NCI-H1417 treated with DMSO at 0.1 percent for 48 hours (cell line): ENCODE data around the gene PRAMEF11.
"Not testable (repeated sequence)": the region's sequence is repeated elsewhere in the genome, so short reads cannot be mapped to it uniquely, and the experiment has no call there.

Experiments
- DNase-seq: peaks from one replicate; lab custom pipeline; 2025; lab: John Stamatoyannopoulos, UW

PRAMEF11 gene

DNA sequence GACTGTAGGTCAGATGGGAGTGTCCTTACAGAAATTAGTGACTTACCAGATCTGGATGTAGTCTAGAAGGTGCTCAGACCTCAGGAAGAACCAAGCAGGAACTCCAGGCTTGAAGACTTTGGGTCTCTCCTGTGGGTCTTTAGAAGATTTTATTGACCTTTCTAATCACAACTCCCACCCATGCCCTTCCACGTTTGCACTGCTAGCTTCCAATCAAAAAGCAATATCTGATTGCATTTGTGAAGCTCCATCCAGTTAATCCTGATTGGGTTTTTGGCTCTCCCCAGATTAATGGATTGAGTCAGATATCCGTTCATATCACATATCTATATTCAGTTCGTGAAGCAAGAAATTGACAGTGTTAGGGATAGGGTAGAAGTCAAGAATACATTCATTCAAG, at the start of gene PRAMEF11:
Gene PRAMEF11, minus strand, starts transcription at position 101 of the 400 bp plus-strand sequence. CDS start 2,621 bp downstream, outside the sequence.
- DNase-seq: not testable (repeated sequence)

DNA sequence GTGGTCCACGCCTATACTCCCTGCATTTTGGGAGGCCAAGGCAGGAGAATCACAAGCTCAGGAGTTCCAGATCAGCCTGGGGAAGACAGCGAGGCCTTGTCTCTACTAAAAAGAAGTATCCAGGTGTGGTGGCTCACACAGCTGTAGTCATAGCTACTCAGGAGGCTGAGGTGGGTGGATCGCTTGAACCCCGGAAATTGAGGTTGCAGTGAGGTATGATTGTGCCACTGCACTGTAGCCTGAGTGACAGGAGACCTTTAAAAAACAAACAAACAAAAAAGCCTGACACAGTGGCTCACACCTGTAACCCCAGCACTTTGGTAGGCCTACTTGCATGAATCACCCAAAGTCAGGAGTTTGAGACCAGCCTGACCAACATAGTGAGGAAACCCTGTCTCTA, 47.2 kb upstream of the PRAMEF11 start:
- not testable (repeated sequence) for DNase-seq

DNA sequence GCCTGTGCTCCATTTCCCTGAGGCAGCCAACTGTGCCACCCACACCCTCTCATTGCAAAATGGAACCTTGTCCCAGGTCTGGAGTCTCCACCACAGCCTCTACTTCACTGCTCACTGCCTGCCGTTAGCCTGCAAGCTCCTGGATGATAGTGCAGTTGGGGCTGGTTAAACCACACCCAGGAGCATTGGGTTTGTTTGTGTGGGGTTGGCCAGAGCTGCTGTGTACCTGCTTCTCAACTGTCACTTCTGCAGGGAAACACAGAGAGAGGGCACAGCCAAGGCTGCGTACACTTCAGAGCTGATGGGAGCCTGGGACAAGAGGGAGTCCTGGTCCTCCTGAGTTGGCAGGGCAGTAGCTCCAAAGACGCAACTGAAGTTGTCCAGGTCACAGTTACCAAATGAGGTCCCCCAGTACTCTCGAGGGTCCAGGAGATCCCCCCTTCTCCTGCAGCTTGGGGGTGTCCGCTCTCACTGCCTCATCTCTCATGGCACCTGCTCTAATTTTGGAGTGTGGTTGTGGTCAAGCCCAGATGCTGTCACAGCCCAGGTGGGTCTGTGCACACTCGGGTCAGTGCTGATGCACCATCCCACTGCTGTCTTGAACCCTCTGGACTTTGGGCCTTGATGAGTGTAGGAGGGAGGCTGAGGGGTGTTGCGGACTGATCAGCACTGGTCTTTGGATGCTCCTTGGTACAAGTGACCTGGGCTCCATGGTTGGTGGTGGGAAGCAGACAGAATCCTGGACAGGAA, 32.1 kb upstream of the PRAMEF11 start:
- not testable (repeated sequence) for DNase-seq

DNA sequence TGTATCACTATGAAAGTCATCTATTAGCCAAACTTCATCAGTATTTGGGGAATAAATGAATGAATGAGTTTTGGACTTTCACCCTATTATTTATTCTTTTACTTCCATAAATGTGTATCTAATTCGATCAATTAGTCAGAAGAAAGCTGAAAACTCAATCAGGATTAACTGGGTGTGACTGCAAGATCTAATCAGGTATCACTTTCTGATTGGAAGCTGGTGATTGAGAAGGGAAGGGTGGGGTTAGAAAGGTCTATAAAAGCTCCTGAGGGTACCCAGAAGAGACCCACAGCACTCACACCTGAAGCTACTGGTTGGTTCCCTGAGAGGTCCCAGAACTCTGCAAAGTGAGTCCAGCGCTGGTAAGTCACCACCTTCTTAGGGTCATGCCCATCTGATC, 25.6 kb upstream of the PRAMEF11 start, which contains the start of gene PRAMEF2:
Gene PRAMEF2, plus strand, starts transcription at position 301 of the 400 bp plus-strand sequence. CDS start 1,924 bp downstream, outside the sequence.
- DNase-seq: not testable (repeated sequence)

DNA sequence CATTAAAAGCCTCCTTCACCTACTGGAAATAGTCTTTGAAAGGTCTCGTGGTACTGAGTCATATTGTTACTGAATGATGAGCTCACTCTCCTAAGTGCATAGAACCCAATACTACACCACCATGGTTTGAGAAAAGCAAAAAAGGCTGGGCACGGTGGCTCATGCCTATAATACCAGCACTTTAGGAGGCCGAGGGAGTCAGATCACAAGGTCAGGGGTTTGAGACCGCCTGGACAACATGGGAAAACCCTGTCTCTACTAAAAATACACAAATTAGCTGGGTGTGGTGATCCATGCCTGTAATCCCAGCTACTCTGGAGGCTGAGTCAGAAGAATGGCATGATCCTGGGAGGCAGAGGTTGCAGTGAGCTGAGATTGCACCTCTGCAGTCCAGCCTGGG, 20.6 kb upstream of the PRAMEF11 start:
- no peak for DNase-seq

DNA sequence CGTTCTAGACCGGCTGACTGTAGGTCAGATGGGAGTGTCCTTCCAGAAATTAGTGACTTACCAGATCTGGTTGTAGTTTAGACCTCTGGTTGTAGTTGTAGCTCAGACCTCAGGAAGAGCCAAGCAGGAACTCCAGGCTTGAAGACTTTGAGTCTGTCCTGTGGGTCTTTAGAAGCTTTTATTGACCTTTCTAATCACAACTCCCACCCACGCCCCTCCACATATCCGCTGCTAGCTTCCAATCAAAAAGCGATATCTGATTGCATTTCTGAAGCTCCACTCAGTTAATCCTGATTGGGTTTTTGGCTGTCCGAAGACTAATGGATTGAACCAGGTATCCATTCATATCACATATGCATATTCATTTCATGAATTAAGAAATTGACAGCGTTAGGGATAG, 17.4 kb upstream of the PRAMEF11 start, which contains the start of gene HNRNPCL1:
Gene HNRNPCL1, minus strand, starts transcription at position 101 of the 400 bp plus-strand sequence. CDS start 431 bp downstream, outside the sequence.
- not testable (repeated sequence) for DNase-seq

DNA sequence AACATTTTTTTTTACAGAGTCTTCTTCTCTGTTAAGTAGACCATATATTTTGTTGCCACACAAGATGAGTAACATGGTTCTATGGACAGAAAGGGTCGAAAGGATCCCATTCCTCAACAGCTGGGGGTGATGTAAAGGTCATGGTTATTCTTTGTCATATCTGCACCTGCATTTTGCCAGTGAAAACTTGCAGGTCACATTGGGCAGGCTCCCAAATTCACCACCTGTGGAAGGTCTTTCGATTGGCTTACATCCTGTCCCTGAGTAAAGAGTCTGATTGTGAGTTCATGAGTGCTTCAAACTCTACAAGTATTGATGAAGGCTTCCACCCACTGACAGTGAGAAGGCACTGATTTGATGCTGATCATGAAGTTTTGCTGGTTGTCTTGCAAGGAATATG, 2.0 kb upstream of the PRAMEF11 start:
- DNase-seq: not testable (repeated sequence)

DNA sequence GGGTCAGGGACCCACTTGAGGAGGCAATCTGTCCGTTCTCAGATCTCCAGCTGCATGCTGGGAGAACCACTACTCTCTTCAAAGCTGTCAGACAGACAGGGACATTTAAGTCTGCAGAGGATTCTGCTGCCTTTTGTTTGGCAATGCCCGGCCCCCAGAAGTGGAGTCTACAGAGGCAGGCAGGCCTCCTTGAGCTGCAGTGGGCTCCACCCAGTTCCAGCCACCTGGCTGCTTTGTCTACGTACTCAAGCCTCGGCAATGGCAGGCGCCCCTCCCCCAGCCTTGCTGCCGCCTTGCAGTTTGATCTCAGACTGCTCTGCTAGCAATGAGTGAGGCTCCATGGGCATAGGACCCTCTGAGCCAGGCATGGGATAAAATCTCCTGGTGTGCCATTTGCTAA, 12.1 kb downstream of the PRAMEF11 start:
- DNase-seq: not testable (repeated sequence)

DNA sequence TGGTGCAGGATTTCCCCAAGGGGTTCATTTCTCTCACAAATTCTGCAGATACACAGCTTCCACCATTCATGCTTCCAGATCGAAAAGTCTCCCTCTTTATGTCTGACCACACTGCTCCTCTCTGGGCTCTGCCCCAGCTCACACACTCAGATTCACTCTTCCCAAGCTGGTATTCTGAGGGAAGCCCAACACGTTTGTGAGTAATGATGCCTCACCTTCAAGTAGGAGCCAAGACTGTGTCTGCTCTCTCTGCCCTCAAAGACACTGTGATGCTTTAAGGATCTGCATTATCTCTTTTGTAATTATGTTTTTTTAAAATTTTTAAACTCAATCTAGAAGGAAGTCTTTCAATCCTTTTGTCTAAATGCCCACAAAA, 19.8 kb downstream of the PRAMEF11 start:
- no peak for DNase-seq

DNA sequence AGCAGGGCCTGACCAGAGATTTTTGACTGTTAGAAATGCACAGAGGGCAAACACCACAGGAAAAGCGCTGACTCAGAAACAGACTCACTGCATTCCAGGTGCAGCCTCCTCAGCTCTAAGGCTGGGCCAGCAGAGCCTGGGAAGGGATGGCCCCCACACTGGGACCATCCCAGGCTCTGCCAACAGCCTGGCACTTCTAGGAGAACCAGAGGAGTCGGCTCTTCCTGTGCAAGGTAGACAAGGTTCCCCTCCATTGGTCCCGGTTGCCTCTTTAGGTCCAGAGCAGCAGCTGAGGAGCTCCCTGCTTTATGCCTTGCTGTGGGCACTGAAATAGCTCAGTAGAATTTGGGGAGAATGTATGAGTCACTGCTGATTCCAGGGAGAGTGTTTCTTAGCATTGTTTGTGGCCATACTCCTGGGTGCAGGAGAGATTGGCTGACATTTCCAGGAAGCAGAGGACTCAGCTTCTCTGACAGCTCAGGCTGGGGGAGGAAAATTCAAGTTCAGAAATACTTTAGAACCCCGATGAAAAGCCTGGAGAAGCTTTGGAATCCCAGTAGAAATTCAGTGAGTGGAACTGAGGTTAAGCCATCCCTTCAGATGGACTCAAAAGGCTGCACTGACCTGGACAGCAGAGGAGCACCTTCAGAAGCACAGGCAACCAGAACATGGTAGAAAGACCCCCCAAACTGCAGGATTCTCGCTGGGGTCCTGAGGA, 20.4 kb downstream of the PRAMEF11 start:
- no peak for DNase-seq

DNA sequence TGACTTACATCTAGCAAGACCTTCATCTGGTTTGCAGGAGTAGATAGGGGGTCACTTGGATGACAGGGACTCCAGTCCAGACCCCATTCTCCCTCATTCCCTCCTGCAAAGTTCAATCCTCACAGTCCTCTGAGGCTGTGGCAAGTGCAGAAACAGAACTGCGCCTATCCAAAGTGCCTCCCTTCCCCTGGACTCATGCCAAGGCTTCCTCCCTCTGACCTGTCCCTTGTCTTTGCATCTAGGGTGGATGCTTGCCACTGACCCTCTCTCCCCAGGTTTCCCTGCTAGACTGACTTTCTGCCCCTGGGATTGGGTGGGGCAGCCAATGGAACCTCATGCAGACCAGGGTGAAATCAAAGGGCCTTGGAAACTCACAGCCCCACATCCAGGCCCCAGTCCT, 21.3 kb downstream of the PRAMEF11 start:
- no peak for DNase-seq

DNA sequence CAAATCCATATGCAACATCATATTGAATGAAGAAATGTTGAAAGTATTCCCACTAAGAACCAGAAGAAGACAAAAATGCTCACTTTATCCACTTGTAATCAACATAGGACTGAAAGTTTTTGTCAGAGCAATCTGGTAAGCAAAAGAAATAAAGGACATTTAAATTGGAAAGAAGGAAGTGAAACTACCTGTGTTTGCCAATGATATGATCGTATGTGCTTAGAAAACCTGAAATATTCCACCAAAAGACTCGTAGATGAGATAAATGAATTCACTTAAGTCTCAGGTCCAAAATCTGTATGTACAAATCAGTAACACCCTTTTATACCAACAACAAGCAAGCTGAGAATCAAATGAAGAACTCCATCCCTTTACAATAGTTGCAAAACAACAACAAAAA, 31.5 kb downstream of the PRAMEF11 start:
- no peak for DNase-seq

DNA sequence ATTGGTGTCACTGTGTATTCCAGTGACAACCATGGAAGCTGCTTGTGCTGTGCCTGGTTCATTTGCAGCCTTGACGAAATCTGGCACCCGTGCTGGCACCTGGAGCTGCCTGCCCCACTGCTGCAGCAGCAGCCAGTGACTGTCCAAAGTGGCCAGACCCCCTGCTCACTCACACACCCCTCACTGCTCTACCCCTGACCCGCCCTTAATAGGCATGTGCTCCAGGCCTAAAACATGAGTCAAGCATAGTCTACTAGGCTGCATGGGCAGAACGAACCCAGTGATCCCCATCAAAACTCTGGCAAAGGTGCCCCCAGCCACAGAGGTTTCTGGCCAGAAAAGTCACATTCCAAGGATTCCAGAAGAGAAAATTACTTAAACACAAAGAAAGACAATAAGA, 32.3 kb downstream of the PRAMEF11 start:
- no peak for DNase-seq

DNA sequence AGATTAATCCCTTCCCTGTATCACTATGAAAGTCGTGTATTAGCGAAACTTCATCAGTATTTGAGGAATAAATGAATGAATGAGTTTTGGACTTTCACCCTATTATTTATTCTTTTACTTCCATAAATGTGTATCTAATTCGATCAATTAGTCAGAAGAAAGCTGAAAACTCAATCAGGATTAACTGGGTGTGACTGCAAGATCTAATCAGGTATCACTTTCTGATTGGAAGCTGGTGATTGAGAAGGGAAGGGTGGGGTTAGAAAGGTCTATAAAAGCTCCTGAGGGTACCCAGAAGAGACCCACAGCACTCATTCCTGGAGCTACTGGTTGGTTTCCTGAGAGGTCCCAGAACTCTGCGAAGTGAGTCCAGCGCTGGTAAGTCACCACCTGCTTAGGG, 40.1 kb downstream of the PRAMEF11 start, which contains the start of gene PRAMEF1:
Gene PRAMEF1, plus strand, starts transcription at position 301 of the 400 bp plus-strand sequence. CDS start 1,831 bp downstream, outside the sequence.
- not testable (repeated sequence) for DNase-seq

DNA sequence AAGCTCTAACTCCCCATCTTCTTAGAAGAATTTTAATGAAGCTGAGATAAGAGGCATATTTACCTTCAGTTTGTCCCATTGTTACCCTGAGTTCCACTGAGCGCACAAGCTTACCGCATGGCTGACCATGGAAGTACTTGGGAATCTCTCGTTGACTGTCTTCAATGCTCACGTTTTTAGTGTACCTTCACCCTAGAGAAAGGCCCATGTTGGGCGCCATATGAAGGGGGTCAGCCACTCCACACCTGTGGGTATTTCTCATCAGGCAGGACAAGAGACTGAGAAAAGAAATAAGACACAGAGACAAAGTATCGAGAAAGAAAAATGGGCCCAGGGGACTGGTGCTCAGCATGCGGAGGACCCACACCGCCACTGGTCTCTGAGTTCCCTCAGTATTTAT, 46.5 kb downstream of the PRAMEF11 start:
- DNase-seq: not testable (repeated sequence)

DNA sequence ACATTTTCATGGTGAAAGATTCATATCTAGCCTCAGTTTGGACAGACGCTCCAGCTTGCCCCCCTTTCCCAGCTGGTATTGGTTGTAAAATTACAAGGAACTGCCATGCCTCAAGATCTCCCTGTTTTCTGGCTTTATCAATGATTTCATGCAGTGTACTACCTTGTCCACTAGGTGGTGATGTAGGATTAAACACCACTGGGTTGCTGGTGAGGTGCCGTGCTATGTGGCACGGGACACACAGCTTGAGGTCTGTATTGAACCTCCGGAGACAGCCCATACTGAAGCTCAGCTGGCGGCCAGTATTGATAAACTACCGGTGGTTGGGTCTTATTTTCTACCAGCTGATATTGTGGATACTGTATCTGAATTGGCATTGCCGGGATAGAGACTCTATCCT, 47.4 kb downstream of the PRAMEF11 start:
- DNase-seq: not testable (repeated sequence)

DNA sequence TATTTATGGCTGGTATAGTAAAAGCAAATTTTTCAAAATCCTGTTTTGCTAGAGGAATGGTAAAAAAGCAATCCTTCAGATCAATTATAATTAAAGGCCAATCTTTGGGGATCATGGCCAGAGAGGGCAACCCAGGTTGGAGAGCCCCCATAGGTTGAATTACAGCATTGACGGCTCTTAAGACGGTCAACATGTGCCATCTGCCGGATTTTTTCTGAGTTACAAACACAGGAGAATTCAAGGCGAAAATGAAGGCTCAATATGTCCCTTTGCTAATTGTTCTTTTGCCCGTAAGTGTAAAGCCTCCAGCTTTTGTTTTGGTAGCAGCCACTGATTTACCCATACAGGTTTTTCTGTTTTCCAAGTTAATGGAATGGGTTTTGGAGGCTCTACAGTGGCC, 49.7 kb downstream of the PRAMEF11 start:
- DNase-seq: not testable (repeated sequence)

DNA sequence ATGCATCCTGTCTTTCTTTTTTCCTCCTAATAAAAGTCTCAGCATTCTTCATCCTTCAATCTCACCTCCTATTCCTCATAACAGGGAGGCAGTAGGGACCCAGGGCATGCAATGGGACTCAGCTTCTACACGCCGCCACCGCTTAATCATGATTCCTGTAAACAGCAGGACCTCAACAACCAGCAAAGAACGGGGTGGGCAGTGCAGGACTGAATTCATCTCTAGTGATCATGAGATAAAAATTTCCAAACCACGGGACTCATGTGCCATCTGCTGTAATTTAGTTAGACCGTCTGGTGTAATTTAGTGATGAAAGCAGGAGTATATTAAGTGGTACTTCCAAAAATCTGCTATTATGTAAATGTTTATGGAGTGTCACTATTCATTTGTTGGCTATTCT, 52.3 kb downstream of the PRAMEF11 start:
- no peak for DNase-seq

DNA sequence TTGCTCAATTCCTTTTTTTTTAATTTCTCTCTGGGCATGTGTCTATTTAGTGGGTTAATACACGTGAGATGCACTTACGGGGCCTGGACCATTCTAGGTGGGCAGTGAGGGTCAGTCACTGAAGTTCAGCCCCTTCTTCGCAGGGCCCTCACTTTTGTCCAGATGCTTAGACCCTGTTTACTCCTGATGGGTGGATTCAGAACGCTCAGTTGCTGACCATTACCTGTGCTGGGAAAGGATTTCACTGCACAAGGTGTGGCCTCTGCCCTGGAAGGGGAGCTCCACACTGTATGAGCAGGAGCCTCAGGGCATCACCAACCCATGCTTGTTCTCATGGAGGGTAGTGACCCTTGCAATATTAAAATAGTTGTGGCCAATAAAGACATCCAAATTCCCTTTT, 53.1 kb downstream of the PRAMEF11 start:
- DNase-seq: no peak

DNA sequence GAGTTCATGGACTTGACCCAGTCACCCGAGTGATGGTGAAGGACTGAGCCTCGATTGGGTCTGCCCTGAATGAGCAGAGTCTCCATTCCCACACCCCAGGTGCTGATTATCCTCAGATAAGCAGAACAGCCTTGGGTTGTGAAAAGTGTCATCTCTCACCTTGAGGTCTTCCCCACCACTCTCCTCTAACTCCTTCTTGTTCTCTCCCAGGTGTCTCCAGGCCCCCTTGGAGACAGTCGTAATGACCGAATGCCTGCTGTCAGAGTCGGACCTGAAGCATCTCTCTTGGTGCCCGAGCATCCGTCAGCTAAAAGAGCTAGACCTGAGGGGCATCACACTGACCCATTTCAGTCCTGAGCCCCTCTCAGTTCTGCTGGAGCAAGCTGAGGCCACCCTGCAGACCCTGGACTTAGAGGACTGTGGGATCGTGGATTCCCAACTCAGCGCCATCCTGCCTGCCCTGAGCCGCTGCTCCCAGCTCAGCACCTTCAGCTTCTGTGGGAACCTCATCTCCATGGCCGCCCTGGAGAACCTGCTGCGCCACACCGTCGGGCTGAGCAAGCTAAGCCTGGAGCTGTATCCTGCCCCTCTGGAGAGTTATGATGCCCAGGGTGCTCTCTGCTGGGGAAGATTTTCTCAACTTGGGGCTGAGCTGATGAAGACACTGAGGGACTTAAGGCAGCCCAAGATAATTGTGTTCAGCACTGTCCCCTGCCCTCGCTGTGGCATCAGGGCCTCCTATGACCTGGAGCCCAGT, 54.2 kb downstream of the PRAMEF11 start:
- no peak for DNase-seq

DNA sequence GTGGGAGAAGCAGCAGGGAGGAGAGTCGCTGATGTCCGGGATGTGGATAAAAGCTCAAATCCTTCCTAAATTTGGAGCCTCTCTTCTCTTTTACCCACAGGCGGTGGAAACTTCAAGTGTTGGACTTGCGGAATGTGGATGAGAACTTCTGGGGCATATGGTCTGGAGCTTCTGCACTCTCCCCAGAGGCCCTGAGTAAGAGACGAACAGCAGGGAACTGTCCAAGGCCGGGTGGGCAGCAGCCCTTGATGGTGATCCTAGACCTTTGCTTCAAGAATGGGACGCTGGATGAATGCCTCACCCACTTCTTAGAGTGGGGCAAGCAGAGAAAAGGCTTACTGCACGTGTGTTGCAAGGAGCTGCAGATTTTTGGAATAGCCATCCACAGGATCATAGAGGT, 55.8 kb downstream of the PRAMEF11 start:
- DNase-seq: no peak

DNA sequence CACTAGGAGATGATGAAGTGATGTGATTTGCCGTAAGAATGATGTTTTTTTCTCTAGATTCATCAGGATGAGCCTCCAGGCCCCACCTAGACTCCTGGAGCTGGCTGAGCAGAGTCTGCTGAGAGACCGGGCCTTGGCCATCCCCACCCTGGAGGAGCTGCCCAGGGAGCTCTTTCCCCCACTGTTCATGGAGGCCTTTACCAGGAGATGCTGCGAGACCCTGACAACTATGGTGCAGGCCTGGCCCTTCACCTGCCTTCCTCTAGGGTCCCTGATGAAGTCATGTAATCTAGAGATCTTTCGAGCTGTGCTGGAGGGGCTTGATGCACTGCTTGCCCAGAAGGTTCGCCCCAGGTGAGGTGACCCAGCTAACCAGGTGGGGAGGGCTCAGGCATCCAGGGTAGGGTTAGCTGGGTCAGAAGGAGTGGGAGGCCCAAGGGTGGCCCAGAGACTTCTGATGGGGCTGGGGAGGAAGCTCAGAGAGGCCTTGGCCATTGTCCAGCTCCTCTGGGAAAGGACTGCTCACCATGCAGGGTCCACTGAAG, 56.3 kb downstream of the PRAMEF11 start:
- DNase-seq: no peak
